DOHH2 (cell line): ENCODE measurements around the gene AGBL4.

Experiments used
- H3F3A ChIP-seq: fragments of 200-600 bp; sonication (generic), shearing (Covaris generic); 2 replicates; pipeline ENCODE4 v1.6.0; 2016; ENCODE audit warnings: antibody characterized with exemption, mild to moderate bottlenecking; ENCODE audit not compliant: control insufficient read depth, insufficient read depth
- H3K27ac ChIP-seq: fragments of 200-600 bp; sonication (generic); 2 replicates; pipeline ENCODE4 v1.5.1; 2014; ENCODE audit warnings: low read depth, mild to moderate bottlenecking, low read length, moderate library complexity
- H3K27me3 ChIP-seq: fragments of 200-600 bp; sonication (generic); 2 replicates; pipeline ENCODE4 v1.6.1; 2014; ENCODE audit warnings: mild to moderate bottlenecking, low read length, mixed read lengths; ENCODE audit not compliant: control insufficient read depth
- H3K36me3 ChIP-seq: fragments of 200-600 bp; sonication (generic); 2 replicates; pipeline ENCODE4 v1.6.1; 2014; ENCODE audit warnings: mild to moderate bottlenecking, low read length, moderate library complexity, mixed read lengths; ENCODE audit not compliant: control insufficient read depth
- H3K4me1 ChIP-seq: fragments of 200-600 bp; sonication (generic); 2 replicates; pipeline ENCODE4 v1.6.1; 2014; ENCODE audit warnings: mild to moderate bottlenecking, low read length, mixed read lengths; ENCODE audit not compliant: control insufficient read depth
- H3K4me2 ChIP-seq: fragments of 200-600 bp; sonication (generic); 2 replicates; pipeline ENCODE4 v1.6.0; 2014; ENCODE audit warnings: mild to moderate bottlenecking, low read length, moderate library complexity
- H3K4me3 ChIP-seq: fragments of 200-600 bp; sonication (generic); 2 replicates; pipeline ENCODE4 v1.5.1; 2014; ENCODE audit warnings: mild to moderate bottlenecking, low read length, mixed read lengths
- H3K79me2 ChIP-seq: fragments of 200-600 bp; sonication (generic); 2 replicates; pipeline ENCODE4 v1.6.1; 2014; ENCODE audit warnings: mild to moderate bottlenecking, low read length, mixed read lengths; ENCODE audit not compliant: control insufficient read depth
- H3K9me2 ChIP-seq: fragments of 200-600 bp; sonication (generic); replicated peaks from 2 replicates; pipeline ENCODE4 v1.6.1; 2014; ENCODE audit warnings: mild to moderate bottlenecking, low read length, mixed read lengths; ENCODE audit not compliant: control insufficient read depth
- H3K9me3 ChIP-seq: fragments of 200-600 bp; sonication (generic); 2 replicates; pipeline ENCODE4 v1.6.1; 2014; ENCODE audit warnings: antibody characterized with exemption, low read length, mixed read lengths; ENCODE audit not compliant: control insufficient read depth, insufficient read depth
- H4K20me1 ChIP-seq: fragments of 200-600 bp; sonication (generic); 2 replicates; pipeline ENCODE4 v1.6.0; 2014; ENCODE audit warnings: low read depth, mild to moderate bottlenecking, antibody characterized with exemption, low read length, moderate library complexity; ENCODE audit not compliant: control insufficient read depth, insufficient read depth
- EZH2phosphoT487 ChIP-seq: fragments of 200-600 bp; sonication (generic); IDR thresholded peaks from 2 replicates; pipeline ENCODE4 v1.6.1; 2017; ENCODE audit warnings: borderline replicate concordance, mild to moderate bottlenecking, antibody characterized with exemption, low read length, moderate library complexity, mixed read lengths
- TF ChIP-seq, protein P1 (sequence below): fragments of 200-600 bp; sonication (generic); IDR thresholded peaks from one replicate; pipeline ENCODE4 v1.5.1; 2014; ENCODE audit warnings: antibody characterized with exemption, mild to moderate bottlenecking, low read depth, low read length; ENCODE audit not compliant: poor library complexity, severe bottlenecking

AGBL4 gene

DNA sequence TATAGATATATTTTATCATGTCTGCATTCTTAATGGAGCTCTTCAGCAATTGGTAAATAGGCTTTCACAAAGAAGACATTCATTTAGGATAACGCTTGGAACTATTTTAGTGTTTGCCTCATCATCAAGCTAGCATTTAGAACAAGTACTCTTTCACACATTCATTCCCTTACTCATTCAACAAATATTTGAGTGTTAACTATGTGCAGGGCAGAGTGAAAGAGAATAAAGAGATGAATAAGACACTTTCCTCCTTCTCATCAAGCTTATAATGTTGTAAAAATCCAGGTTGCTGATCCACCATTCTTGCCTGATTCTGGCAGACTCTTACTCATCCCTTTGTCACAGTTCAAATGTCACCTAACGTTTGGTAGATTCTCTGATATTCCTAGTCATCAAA lies 860.7 kb downstream of the AGBL4 start:
- Histone ChIP-seq H3K36me3 (no peaks in the 10 kb centered on the region), H3F3A (no peaks in the 10 kb centered on the region), H3K9me2 (no peaks in the 10 kb centered on the region), H4K20me1 (no peaks in the 10 kb centered on the region), H3K9me3 (no peaks in the 10 kb centered on the region), H3K4me3 (no peak overlapping the region), H3K4me1 (no peaks in the 10 kb centered on the region), H3K79me2 (no peaks in the 10 kb centered on the region), H3K27ac (no peak overlapping the region), H3K4me2 (no peak overlapping the region), H3K27me3 (no peaks in the 10 kb centered on the region)
- TF ChIP-seq EZH2phosphoT487 = no peak
- TF ChIP-seq, protein P1, sequence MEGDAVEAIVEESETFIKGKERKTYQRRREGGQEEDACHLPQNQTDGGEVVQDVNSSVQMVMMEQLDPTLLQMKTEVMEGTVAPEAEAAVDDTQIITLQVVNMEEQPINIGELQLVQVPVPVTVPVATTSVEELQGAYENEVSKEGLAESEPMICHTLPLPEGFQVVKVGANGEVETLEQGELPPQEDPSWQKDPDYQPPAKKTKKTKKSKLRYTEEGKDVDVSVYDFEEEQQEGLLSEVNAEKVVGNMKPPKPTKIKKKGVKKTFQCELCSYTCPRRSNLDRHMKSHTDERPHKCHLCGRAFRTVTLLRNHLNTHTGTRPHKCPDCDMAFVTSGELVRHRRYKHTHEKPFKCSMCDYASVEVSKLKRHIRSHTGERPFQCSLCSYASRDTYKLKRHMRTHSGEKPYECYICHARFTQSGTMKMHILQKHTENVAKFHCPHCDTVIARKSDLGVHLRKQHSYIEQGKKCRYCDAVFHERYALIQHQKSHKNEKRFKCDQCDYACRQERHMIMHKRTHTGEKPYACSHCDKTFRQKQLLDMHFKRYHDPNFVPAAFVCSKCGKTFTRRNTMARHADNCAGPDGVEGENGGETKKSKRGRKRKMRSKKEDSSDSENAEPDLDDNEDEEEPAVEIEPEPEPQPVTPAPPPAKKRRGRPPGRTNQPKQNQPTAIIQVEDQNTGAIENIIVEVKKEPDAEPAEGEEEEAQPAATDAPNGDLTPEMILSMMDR = no peak

DNA sequence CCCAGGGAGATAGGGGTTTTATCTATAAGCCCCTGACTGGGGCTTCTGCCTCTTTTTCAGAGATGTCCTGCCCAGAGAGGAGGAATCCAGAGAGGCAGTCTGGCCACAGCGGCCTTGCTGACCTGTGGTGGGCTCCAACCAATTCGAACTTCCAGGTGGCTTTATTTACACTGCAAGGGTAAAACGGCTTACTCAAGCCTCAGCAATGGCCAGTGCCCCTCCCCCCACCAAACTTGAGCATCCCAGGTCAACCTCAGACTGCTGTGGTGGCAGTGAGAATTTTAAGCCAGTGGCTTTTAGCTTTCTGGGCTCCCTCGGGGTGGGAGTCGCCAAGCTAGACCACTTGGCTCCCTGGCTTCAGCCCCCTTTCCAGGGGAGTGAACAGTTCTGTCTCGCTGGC lies 863.1 kb downstream of the AGBL4 start:
- H3K4me3 ChIP-seq = no peak overlapping the region
- H3K27ac ChIP-seq = no peak overlapping the region
- no peak overlapping the region for H3K4me2 ChIP-seq
- no peaks in the 10 kb centered on the region for H3K9me3 ChIP-seq
- H3K79me2 ChIP-seq = no peaks in the 10 kb centered on the region
- TF ChIP-seq, protein P1 = no peak
- no peak for TF ChIP-seq EZH2phosphoT487
- H3K36me3 ChIP-seq = no peaks in the 10 kb centered on the region
- H3K4me1 ChIP-seq = no peaks in the 10 kb centered on the region
- no peaks in the 10 kb centered on the region for H3K27me3 ChIP-seq
- H4K20me1 ChIP-seq = no peaks in the 10 kb centered on the region
- no peaks in the 10 kb centered on the region for H3K9me2 ChIP-seq
- H3F3A ChIP-seq = no peaks in the 10 kb centered on the region

DNA sequence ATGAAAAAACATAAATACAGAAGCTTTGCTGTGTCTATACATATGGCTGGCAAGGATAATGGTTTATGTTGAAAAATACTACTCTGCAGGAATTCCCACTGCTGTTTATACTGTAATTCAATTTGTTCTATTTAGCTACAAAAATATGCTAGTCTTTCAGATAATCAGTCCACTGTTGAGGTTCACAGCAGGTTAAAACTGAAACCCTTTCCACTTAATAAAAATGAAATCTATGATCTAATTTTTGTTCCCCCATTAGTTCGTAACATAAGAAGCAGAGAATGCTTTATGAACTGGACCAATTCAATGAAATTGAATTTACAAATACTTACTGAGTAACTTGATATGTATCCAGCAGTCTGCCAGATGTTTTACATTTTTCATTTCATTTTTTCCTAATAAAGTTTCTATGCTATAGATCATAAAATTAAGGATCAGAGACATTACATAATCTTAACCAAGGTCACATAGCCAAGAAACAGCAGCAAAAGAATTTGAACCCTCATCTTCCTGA lies 887.0 kb downstream of the AGBL4 start:
- no peaks in the 10 kb centered on the region for H3K27me3 ChIP-seq
- H3K27ac ChIP-seq = no peak overlapping the region
- no peak overlapping the region for H3K4me3 ChIP-seq
- H3K9me3 ChIP-seq = no peaks in the 10 kb centered on the region
- no peaks in the 10 kb centered on the region for H4K20me1 ChIP-seq
- no peaks in the 10 kb centered on the region for H3K9me2 ChIP-seq
- TF ChIP-seq, protein P1 = no peak
- no peak for TF ChIP-seq EZH2phosphoT487
- H3K79me2 ChIP-seq = no peaks in the 10 kb centered on the region
- no peaks in the 10 kb centered on the region for H3F3A ChIP-seq
- H3K4me1 ChIP-seq = no peaks in the 10 kb centered on the region
- H3K36me3 ChIP-seq = no peaks in the 10 kb centered on the region
- no peak overlapping the region for H3K4me2 ChIP-seq

DNA sequence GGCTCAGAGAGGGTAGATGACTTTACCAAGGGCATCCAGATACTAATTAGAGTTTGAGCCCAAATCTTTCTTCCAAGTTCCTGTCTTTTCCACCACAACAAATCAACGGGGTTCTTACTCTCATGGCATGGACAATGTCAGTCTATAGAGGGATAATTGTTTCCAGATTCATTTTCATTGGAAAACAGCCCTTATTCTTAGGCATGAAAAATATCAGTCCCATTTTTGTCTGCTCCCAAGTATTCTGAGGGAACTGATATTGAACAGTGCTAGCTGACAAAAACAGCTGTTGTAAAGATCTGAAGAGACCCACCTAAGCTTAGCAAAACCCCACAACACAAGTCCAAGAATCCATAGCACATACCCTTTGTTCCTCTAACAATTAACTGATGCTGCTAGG lies 898.0 kb downstream of the AGBL4 start:
- no peak overlapping the region for H3K4me3 ChIP-seq
- no peak overlapping the region for H3K27ac ChIP-seq
- no peaks in the 10 kb centered on the region for H3K36me3 ChIP-seq
- no peaks in the 10 kb centered on the region for H4K20me1 ChIP-seq
- H3K79me2 ChIP-seq = no peaks in the 10 kb centered on the region
- H3K9me2 ChIP-seq = no peaks in the 10 kb centered on the region
- H3K4me1 ChIP-seq = no peaks in the 10 kb centered on the region
- H3K4me2 ChIP-seq = no peak overlapping the region
- no peaks in the 10 kb centered on the region for H3F3A ChIP-seq
- TF ChIP-seq, protein P1 = no peak
- TF ChIP-seq EZH2phosphoT487 = no peak
- H3K27me3 ChIP-seq = no peaks in the 10 kb centered on the region
- H3K9me3 ChIP-seq = no peaks in the 10 kb centered on the region
